Raji (cell line): ENCODE measurements around the gene SPDYE4.

Experiments used
- POLR2A ChIP-seq: IDR thresholded peaks from 2 replicates; pipeline ENCODE4 v1.6.1; 2011; ENCODE audit warnings: low read depth, low read length, control low read depth; ENCODE audit not compliant: insufficient read depth

The SPDYE4 gene

DNA sequence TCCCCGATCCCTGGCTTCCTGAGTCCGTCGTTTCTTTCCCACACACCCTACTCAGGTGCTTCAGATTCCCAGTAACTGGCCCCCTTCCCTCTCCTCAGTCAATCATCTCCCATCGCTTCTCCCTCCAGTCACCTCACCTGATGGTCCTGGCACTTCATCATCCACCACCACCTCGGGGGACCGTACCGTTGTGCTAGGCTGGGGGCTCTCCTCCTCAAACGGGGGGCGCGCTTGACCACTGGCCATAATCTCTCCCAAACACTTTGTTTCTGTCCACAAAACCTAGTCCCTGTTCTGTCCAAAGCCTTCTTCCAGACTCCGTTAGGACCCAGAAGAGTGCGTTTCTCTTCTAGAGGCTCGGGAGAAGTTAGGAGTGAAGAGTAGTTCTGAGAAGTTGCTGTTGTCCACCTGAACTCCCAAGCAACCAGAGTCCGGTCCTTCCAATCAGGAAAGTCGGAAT lies at the start of gene SPDYE4:
Gene SPDYE4, minus strand, starts transcription at position 410 of the 460 bp plus-strand sequence. Its CDS starts 164 bp downstream, at position 246.
- TF ChIP-seq POLR2A = no peak

GRCh38 chr17:8806926-8807550 lies 48.7 kb upstream of the SPDYE4 start:
- TF ChIP-seq POLR2A = 0 out of 2 replicates have a peak, but pooled peaks have one; percentile 6

DNA sequence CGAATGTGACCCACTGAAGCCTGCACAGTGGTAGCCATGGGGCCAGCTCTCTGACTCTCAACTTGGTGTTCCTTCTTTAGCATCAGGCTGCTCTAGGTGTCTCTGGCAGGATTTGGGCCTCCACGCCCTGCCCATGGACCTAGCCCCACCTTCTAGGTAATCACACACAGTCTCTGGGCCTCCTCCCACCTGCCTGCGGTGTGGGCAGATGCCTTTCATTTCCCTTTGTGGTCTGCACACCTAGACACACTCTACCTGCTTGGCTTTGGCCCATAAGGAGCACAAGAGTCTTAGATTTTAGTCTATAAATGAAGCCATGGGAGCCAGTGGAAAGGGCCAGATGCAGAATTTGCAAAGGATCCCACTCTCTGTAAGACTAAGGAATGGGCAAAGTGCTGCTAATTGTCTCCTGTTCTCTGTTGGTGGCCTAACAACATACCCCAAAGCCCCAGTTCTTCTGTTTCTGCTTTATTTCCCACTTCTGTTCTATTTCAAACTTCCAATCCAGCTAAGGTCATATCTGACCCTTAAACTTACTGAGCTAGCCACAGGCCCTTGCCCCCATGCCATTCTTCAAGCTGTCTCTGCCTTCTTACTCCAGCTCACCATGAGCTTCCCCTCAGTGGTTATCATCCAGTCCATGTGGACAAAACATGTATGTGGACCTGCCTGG lies 48.0 kb upstream of the SPDYE4 start:
- TF ChIP-seq POLR2A = no peak

GRCh38 chr17:8803531-8804420 lies 45.4 kb upstream of the SPDYE4 start:
- TF ChIP-seq POLR2A = no peak

DNA sequence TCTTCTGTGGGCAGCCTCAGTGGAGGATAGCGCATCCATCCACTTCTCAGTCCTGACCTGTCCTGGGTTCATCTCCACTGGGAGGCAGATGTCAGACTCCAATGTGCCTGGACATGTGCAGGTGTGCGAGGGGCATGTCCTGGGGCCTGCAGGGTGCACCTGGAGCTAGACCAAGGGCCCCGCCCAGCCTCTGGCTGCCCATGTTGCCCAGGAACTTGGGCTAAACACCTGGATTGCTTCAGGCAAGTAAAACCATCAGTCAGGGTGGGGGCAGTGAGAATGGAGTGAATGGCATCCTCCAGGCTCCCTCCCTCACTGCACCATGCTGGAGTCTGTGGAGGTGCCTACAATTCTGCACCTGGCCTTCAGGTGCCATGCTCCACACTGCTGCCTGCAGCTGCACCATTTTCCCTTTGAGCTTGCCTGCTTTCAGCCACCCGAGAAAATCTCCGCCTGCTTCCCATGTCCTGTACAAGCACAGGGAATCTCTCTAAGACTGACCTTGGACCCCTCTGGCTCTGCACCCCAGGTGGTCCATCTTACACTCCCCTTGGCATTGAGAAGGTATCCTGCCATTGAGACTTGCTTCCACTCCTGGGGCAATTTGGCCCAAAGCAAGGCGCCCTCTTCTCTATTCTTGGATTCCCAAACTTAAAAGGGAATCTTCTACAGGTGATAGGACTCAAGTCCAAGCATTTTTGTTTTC lies 42.9 kb upstream of the SPDYE4 start:
- TF ChIP-seq POLR2A = no peak

GRCh38 chr17:8800656-8801055 lies 42.3 kb upstream of the SPDYE4 start:
- TF ChIP-seq POLR2A = no peak

- no peak for TF ChIP-seq POLR2A
Measured at GRCh38 chr17:8799570-8800212, 41.3 kb upstream of the SPDYE4 start.

- TF ChIP-seq POLR2A = no peak
Measured at GRCh38 chr17:8798846-8799569, 40.7 kb upstream of the SPDYE4 start, which contains the start of gene MFSD6L. Gene MFSD6L (minus strand): TSS chr17:8799365. CDS start chr17:8799120, 245 bp downstream.

- TF ChIP-seq POLR2A = no peak
Measured at GRCh38 chr17:8798176-8798845, 40.0 kb upstream of the SPDYE4 start.

DNA sequence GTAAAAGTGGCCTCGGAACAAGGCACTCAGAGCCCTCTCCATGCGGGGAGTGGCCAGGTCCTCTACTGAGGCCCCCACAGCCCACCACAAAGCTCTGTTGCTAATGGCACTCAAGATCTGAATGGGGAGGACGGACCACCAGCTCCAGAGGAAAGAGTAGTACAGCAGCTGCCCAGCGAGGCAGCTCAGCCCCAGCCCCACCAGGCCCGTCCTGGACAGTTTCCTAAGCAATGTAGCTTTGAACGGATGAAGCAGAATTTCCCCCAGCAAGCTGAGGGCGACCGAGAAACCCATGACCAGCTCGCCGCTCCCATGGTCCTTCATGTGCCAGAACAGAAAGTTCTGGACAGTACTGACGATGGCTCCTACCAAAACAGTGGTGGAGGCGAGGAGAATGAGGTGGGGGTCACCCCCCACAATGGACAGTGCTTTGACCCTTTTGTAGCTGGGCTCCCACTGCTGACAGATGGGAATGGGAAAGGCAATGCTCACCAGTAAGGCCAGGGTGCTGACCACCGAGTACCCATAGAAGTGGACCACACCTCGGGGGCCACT lies 39.4 kb upstream of the SPDYE4 start:
- no peak for TF ChIP-seq POLR2A

DNA sequence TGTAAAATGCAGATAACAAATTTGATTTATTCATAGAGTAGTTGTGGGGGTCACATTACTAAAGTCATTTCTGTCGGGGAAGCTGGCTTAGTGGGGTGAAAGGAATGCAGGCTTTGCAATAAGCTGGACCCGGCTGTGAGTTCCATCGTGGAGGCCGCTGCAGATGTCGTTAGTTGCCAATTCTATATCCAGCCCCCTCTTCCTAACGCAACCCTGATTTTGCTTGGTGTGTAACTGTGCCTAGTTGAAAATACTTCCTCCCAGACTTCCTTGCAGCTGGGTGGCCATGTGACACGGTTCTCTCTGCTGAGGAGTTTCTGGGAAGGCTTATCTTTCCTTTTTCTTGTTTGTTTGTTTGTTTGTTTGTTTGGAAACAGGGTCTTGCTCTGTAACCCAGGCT lies 36.3 kb upstream of the SPDYE4 start:
- TF ChIP-seq POLR2A = no peak

GRCh38 chr17:8793649-8794048 lies 35.3 kb upstream of the SPDYE4 start:
- TF ChIP-seq POLR2A = no peak

- TF ChIP-seq POLR2A = no peak
Measured at GRCh38 chr17:8792646-8793045, 34.3 kb upstream of the SPDYE4 start.
